Anterior cingulate cortex (tissue), 58 donors: ENCODE measurements around the gene HIP1.
A peak's percentile ranks its signal among the peaks of the same experiment; 100 is the strongest.
"Not testable (repeated sequence)": the region's sequence is repeated elsewhere in the genome, so short reads cannot be mapped to it uniquely, and the experiment has no call there.

Experiments
- DNase-seq, 58 donors: peaks; one replicate each; lab custom pipeline; 2025; lab: John Stamatoyannopoulos, UW

Gene HIP1

DNA sequence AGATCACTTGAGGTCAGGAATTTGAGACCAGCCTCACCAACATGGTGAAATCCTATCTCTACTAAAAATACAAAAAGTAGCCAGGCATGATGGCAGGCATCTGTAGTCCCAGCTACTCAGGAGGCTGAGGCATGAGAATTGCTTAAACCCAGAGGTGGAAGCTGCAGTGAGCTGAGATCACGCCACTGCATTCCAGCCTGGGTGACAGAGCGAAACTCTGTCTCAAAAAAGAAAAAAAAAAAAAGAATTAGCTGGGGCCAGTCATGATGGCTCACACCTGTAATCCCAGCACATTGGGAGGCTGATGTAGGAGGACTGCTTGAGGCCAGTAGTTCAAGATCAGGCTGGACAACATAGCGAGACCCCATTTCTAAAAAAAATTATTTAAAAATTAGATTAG lies 21.0 kb downstream of the HIP1 start:
- not testable (repeated sequence) for DNase-seq

DNA sequence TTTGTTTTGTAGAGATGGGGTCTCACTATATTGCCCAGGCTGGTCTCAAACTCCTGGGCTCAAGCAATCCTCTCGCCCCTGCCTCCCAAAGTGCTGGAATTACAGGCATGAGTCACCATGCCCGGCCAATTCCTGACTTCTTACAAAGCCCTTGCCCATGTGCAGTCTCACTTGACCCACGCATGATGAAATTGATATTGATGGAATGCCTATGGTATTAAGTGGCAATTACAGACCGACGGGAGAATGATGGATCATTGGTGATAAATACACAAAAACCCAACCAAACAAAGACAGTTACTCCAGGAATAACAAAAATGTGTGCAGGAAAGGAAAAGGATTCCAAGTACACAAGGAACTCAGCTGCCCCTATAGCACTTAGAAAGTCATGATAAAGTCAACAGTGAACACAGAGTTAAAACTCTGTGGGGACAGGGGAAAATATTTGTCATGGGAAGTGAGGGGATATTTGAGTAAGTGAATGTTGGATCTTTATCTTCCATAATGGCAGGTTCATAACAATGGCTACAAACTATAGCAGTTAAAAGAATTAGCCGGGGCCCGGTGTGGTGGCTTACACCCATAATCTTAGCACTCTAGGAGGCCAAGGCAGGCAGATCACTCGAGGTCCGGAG lies 21.6 kb downstream of the HIP1 start:
- DNase-seq = no peak

DNA sequence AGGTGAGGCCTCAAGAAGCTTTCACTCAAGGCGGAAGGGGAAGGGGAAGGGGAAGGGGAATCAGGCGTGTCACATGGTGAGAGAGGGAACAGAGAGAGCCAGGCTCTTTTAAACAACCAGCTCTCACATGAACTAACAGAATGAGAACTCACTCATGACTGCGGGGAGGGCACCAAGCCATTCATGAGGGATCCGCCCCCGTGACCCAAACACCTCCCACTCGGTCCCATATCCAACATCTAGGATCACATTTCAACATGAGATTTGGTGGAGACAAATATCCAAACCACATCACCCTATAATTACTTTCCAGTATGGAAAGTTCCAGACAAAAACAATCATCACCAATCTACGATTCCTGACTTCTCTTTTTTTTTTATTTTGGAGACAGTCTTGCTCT lies 22.9 kb downstream of the HIP1 start:
- no peak for DNase-seq

DNA sequence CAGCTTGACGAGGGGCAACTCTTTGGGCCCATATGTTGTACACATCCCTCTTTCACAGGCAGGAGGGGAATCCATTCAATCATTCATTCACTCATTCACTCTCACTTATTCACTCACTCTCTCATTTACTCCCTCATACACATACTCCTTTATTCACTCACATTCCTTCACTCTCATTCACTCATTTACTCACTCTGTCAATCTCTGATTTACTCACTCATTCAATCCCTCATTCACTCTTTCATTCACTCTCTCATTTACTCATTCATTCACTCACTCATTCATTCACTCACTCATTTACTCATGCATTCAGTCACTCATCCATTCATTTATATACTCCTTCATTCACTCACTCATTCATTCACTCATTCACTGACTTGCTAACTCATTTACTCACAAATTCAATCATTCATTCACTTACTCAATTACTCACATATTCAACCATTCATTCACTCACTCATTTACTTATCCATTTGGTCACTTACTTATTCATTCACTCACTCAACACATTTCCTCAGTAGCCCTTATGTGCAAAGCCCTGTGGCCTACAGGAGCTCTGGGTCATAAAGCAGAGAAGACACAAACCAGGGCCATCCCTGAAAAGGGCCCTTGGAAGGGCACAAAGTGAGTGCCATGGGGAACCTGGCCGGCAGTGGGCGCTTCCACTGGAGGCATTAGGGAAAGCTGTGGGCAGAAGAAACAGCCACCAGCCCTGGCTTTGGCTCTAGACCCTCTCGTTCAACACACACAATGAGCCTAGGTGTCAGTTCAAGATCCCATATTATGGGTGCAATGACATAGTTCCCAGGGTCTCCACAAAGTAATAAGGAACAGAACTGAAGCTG lies 26.0 kb downstream of the HIP1 start:
- no peak for DNase-seq

- DNase-seq = no peak
These were observed 26.9 kb downstream of the HIP1 start for GRCh38 chr7:75711656-75712514.

DNA sequence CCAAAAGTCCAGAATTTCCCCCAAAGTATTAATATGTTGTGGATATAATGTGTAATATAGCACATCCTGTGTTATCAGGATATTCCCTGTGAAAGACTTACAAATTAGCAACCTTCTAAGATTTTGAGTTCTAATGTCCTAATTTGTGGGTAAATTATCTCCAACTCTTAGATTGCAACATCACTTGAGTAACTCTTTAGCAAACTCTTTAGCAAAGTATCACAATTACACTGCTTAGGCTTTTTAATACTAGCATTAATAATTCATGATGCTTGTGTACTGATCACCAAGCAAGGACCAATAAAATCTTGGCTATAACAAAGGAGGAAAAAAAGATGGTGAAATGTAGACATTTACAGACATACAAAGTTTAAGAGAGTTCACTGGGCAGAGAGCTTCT lies 27.7 kb downstream of the HIP1 start:
- no peak for DNase-seq

DNA sequence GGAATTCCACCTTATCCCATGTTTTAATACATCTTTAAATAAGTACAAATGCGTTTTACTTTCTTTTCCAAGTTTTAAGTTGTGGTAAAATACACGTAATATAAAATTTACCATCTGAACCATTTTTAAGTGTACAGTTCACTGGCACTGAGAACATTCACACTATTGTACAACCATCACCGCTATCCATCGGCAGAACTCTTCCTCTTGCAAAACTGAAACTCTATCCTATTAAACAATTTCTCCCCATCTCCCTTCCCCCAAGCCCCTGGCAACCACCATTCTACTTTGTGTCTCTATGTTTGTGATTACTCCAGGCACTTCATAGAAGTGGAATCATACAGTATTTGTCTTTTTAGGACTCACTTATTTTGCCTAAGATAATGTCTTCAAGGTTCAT lies 33.8 kb downstream of the HIP1 start:
- no peak for DNase-seq

GRCh38 chr7:75702515-75702914 lies 36.2 kb downstream of the HIP1 start:
- DNase-seq = no peak

- no peak for DNase-seq
These were observed 38.7 kb downstream of the HIP1 start for GRCh38 chr7:75699993-75700392.

DNA sequence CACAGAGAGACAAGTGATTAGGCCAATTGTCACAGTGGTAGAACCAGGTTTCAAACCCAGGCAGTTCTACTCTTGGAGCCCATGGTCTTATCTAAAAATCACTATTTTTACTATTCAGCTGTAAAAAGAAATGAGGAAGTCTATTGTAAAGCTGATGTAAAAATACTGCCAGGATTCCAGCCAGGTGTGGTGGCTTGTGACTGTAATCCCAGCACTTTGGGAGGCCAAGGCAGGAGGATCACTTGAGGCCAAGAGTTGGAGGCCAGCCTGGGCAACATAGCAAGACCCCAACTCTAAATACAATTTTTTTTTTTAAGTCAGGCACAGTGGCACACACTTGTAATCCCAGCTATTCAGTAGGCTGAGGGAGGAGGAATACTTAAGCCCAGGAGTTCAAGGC lies 40.4 kb downstream of the HIP1 start:
- no peak for DNase-seq

GRCh38 chr7:75696263-75697037 lies 42.3 kb downstream of the HIP1 start:
- DNase-seq = no peak

DNA sequence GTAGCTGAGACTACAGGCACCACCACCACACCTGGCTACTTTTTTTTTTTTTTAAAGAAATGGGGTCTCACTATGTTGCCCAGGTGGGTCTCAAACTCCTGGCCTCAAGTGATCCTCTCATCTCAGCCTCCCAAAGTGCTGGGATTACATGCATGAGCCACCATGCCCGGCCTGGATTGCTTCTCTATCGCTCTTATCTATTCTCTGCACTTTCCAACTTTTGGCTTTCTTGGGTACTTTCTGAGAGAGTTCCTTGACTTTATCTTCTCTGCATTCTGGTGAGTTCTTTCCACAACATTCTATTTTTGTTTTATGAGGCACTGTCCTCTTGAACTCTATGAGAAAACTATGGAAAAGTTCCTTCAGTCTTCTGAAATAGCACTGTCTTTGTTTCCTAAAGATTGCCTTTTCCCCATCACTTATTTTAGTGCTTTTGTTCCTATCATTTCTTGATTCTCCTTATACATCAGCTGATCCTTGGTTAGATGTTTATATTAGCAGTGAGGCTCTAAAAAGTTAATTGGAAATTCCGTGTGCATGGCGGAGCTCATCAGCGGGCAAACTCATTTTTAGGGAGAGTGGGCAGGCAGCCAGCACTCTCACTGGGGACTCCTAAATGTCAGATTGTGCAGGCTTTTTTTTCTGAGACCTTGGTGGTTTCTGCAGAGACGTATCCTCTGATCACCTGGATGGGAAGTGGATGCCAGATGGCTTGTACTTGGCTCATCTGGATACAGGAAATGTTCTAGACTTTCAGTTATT lies 43.9 kb downstream of the HIP1 start:
- no peak for DNase-seq

- DNase-seq = not testable (repeated sequence)
These were observed 45.1 kb downstream of the HIP1 start for GRCh38 chr7:75693668-75694067.

DNA sequence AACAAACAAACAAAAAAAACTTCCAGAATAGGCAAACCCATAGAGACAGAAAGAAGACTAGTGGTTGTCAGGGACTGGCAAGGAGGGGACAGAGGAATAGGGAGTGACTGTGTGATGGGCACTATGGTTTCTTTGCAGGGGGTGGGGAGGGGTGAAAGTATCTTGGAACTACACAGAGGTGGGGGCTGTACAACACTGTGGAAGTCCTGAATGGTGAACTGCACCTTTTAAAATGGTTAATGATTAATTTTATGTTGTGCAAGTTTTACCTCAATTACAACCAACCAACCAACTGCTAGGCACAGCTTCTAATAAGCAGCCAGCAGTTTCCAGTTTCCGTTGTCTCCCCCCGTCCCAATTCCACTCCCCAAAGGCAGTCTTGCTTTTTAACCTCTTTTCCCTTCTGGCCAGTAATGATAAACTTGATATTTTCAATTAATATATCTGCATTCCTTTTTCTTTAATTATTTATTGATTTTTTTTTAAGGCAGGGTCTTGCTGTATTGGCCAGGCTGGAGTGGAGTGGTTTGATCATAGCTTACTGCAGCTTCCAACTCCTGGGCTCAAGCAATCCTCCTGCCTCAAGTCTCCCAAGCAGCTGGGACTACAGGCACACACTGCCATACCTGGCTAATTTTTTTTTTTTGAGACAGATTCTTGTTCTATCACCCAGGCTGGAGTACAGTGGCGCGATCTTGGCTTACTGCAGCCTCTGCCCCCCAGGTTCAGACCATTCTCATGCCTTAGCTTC lies 46.8 kb downstream of the HIP1 start:
- DNase-seq = no peak

DNA sequence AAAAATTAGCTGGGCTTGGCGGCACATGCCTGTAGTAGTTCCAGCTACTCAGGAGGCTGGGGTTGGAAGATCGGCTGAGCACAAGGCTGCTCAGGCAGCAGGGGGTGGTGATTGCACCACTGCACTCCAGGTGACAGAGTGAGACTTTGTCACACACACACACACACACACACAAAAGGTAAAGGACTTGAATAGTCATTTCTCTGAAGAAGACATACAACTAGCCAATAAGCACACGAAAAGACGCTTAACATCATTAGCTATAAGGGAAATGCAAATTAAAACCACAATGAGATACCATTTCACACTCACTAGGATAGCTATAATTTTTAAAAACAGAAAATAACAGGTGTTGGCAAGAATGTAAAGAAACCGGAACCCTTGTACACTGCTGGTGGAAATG lies 48.6 kb downstream of the HIP1 start:
- no peak for DNase-seq

- DNase-seq = peak in 1 of 58 donors; percentile 3
These were observed 49.3 kb downstream of the HIP1 start for GRCh38 chr7:75689246-75690099.

GRCh38 chr7:75688200-75689136 lies 50.3 kb downstream of the HIP1 start:
- peak in 57 of 58 donors; percentile 28 to 94 (median 83) for DNase-seq
